H1 (cell line): ENCODE data around the gene CDC42. TPM values are rescaled to one million over a fixed set of nuclear protein-coding genes. Genes with fewer than 3 reads are reported as not detected.

ENCODE experiments used
- CTCF ChIA-PET: fragments of 300-600 bp; sonication (Branson Sonifier 250); formaldehyde crosslinking; loops from one replicate; lab custom pipeline; 2021; ENCODE audit not compliant: partially characterized antibody; lab: Charles Lee
- POLR2A ChIA-PET: fragments of 300-600 bp; sonication (Branson Sonifier 250); formaldehyde crosslinking; loops from one replicate; lab custom pipeline; 2021; ENCODE audit warnings: inconsistent platforms; ENCODE audit not compliant: partially characterized antibody; lab: Charles Lee
- DNase-seq, 2 experiments: peaks; one replicate each; pipeline versions ENCODE4 v3.0.0 to v3.0.0-alpha.2; 2010 to 2022; ENCODE audit warnings: low spot score in 2 of 2, low read depth in 1 of 2, mixed read lengths in 1 of 2
- FAIRE-seq: peaks from 2 replicates; lab custom pipeline; 2011; peaks lifted over from hg19 to GRCh38; lab: Jason Lieb, UNC
- H2AFZ ChIP-seq: 2 replicates; pipeline ENCODE4 v1.8.1; 2012; ENCODE audit warnings: low read length, inconsistent platforms
- H2AK5ac ChIP-seq: 2 replicates; pipeline ENCODE4 v1.6.1; 2013; ENCODE audit warnings: low read depth, low read length
- H2BK120ac ChIP-seq: replicated peaks from 2 replicates; pipeline ENCODE3; 2013; ENCODE audit warnings: low read depth, low read length, inconsistent platforms
- H2BK12ac ChIP-seq: 2 replicates; pipeline ENCODE4 v1.6.1; 2013; ENCODE audit warnings: low read depth, low read length
- H2BK15ac ChIP-seq: 2 replicates; pipeline ENCODE4 v1.6.1; 2013; ENCODE audit warnings: low read length
- H2BK20ac ChIP-seq: 2 replicates; pipeline ENCODE4 v1.6.1; 2013; ENCODE audit warnings: low read length
- H2BK5ac ChIP-seq: 2 replicates; pipeline ENCODE4 v1.6.1; 2013; ENCODE audit warnings: low read depth, low read length
- H3K14ac ChIP-seq: 2 replicates; pipeline ENCODE4 v1.6.1; 2013; ENCODE audit warnings: inconsistent platforms; ENCODE audit not compliant: insufficient read length
- H3K18ac ChIP-seq: 2 replicates; pipeline ENCODE4 v1.6.1; 2013; ENCODE audit warnings: low read length; ENCODE audit errors: extremely low read depth
- H3K23ac ChIP-seq: 2 replicates; pipeline ENCODE4 v1.6.1; 2013; ENCODE audit warnings: inconsistent platforms; ENCODE audit not compliant: insufficient read length
- H3K23me2 ChIP-seq: 2 replicates; pipeline ENCODE4 v1.6.1; 2013; ENCODE audit warnings: low read depth, low read length
- H3K27ac ChIP-seq: 2 replicates; pipeline ENCODE4 v1.6.1; 2011; ENCODE audit warnings: low read depth, low read length, inconsistent platforms
- H3K27me3 ChIP-seq, 4 experiments: replicated peaks in 1 of 4; 1 replicate in 1 of 4; 2 replicates in 3 of 4; pipeline versions ENCODE4 v1.6.1 to v1.8.1; 2011 to 2013; ENCODE audit warnings: low read length in 3 of 4, mild to moderate bottlenecking in 3 of 4, inconsistent platforms in 2 of 4, mixed read lengths in 2 of 4, moderate library complexity in 1 of 4; ENCODE audit not compliant: control insufficient read depth in 3 of 4, insufficient read depth in 3 of 4; ENCODE audit errors: extremely low read depth in 1 of 4
- H3K36me3 ChIP-seq, 4 experiments: 2 replicates each; pipeline versions ENCODE4 v1.6.1 to v1.8.1; 2011 to 2013; ENCODE audit warnings: mild to moderate bottlenecking in 4 of 4, low read length in 3 of 4, moderate library complexity in 2 of 4, control low read depth in 1 of 4, inconsistent platforms in 1 of 4; ENCODE audit not compliant: insufficient read depth in 4 of 4, control insufficient read depth in 2 of 4
- H3K4ac ChIP-seq: replicated peaks from 2 replicates; pipeline ENCODE3; 2013; ENCODE audit warnings: low read length, low read depth, mixed read lengths, inconsistent platforms; ENCODE audit not compliant: insufficient read length
- H3K4me1 ChIP-seq, 4 experiments: replicated peaks in 1 of 4; 1 replicate in 1 of 4; 2 replicates in 3 of 4; pipeline versions ENCODE4 v1.6.1 to v1.8.1; 2011 to 2013; ENCODE audit warnings: low read length in 3 of 4, inconsistent platforms in 2 of 4, mixed read lengths in 1 of 4; ENCODE audit not compliant: insufficient read depth in 4 of 4, control insufficient read depth in 3 of 4
- H3K4me2 ChIP-seq, 2 experiments: 2 replicates each; pipeline versions ENCODE4 v1.6.1 to v1.8.1; 2011 to 2013; ENCODE audit warnings: low read depth in 2 of 2, low read length in 2 of 2, control low read depth in 1 of 2, inconsistent platforms in 1 of 2, mild to moderate bottlenecking in 1 of 2; ENCODE audit not compliant: insufficient read depth in 1 of 2
- H3K4me3 ChIP-seq, 4 experiments: fragments of 200-600, 300-600 bp in 1 of 4; sonication (generic), shearing (Covaris generic), sonication (Bioruptor Twin) in 1 of 4; 2 replicates each; pipeline versions ENCODE4 v1.5.1 to v1.8.1; 2011 to 2016; ENCODE audit warnings: low read length in 4 of 4, low read depth in 3 of 4, control low read depth in 2 of 4, inconsistent platforms in 2 of 4, mild to moderate bottlenecking in 2 of 4, mixed read lengths in 1 of 4, moderate library complexity in 1 of 4; ENCODE audit not compliant: insufficient read depth in 2 of 4; ENCODE audit errors: extremely low read depth in 1 of 4
- H3K56ac ChIP-seq: replicated peaks from 2 replicates; pipeline ENCODE3; 2013; ENCODE audit warnings: low read depth, mild to moderate bottlenecking, mixed read lengths, low read length, inconsistent platforms; ENCODE audit not compliant: insufficient read length
- H3K79me1 ChIP-seq: 2 replicates; pipeline ENCODE4 v1.6.1; 2013; ENCODE audit warnings: low read depth, low read length, control low read depth
- H3K79me2 ChIP-seq, 2 experiments: 2 replicates each; pipeline versions ENCODE4 v1.6.1 to v1.8.1; 2012 to 2013; ENCODE audit warnings: low read length in 2 of 2, mild to moderate bottlenecking in 2 of 2, inconsistent platforms in 1 of 2; ENCODE audit not compliant: insufficient read depth in 2 of 2, control insufficient read depth in 1 of 2
- H3K9ac ChIP-seq, 4 experiments: replicated peaks in 1 of 4; 1 replicate in 1 of 4; 2 replicates in 3 of 4; pipeline versions ENCODE4 v1.6.1 to v1.8.1; 2011 to 2013; ENCODE audit warnings: low read depth in 3 of 4, low read length in 3 of 4, control low read depth in 2 of 4, mild to moderate bottlenecking in 2 of 4, moderate library complexity in 2 of 4, inconsistent platforms in 1 of 4; ENCODE audit errors: extremely low read depth in 1 of 4
- H3K9me3 ChIP-seq, 2 experiments: 2 replicates each; pipeline versions ENCODE4 v1.6.1 to v1.8.1; 2012 to 2013; ENCODE audit warnings: mild to moderate bottlenecking in 2 of 2, moderate library complexity in 2 of 2, control low read depth in 1 of 2, inconsistent platforms in 1 of 2, low read depth in 1 of 2, low read length in 1 of 2, mixed read lengths in 1 of 2; ENCODE audit not compliant: insufficient read depth in 2 of 2
- H4K20me1 ChIP-seq, 2 experiments: replicated peaks in 1 of 2; 2 replicates each; pipeline versions ENCODE3 to v1.8.1; 2011 to 2013; ENCODE audit warnings: inconsistent platforms in 2 of 2, low read length in 2 of 2, mild to moderate bottlenecking in 1 of 2; ENCODE audit not compliant: insufficient read depth in 2 of 2, control insufficient read depth in 1 of 2
- H4K5ac ChIP-seq: 2 replicates; pipeline ENCODE4 v1.6.1; 2013; ENCODE audit warnings: low read length, low read depth, mixed read lengths, inconsistent platforms; ENCODE audit not compliant: insufficient read length
- H4K8ac ChIP-seq: 2 replicates; pipeline ENCODE4 v1.8.0; 2013; ENCODE audit warnings: mild to moderate bottlenecking, moderate library complexity, low read length, inconsistent platforms; ENCODE audit not compliant: insufficient read depth; ENCODE audit errors: extremely low read depth
- H4K91ac ChIP-seq: replicated peaks from 2 replicates; pipeline ENCODE3; 2013; ENCODE audit warnings: low read length, mixed read lengths, inconsistent platforms; ENCODE audit not compliant: insufficient read length
- ATF2 ChIP-seq: IDR thresholded peaks from 2 replicates; pipeline ENCODE4 v1.6.1; 2012; ENCODE audit warnings: low read length, inconsistent platforms
- KDM4A ChIP-seq: IDR thresholded peaks from one replicate; pipeline ENCODE4 v1.7.1; 2012; ENCODE audit warnings: low read depth, mild to moderate bottlenecking, moderate library complexity, low read length, inconsistent platforms; ENCODE audit not compliant: severe bottlenecking
- SP2 ChIP-seq: IDR thresholded peaks from 2 replicates; pipeline ENCODE4 v1.6.1; 2012; ENCODE audit warnings: mild to moderate bottlenecking, low read length, inconsistent platforms
- ZNF274 ChIP-seq: IDR thresholded peaks from 2 replicates; pipeline ENCODE4 v1.7.0; 2012; ENCODE audit warnings: low read length, borderline replicate concordance; ENCODE audit errors: extremely low read depth
- WGBS, 2 experiments: shearing (Covaris generic) in 1 of 2; methylation state at CpG; one replicate each; pipeline versions ENCODE4 v1.1.6 to v1.1.7; 2013 to 2015; ENCODE audit warnings: low lambda C conversion rate in 2 of 2, mixed read lengths in 2 of 2, inconsistent platforms in 1 of 2, low coverage in 1 of 2, missing lambda C conversion rate in 1 of 2; ENCODE audit not compliant: insufficient replicate concordance in 2 of 2, insufficient coverage in 1 of 2, insufficient read length in 1 of 2; ENCODE audit errors: extremely low coverage in 1 of 2, missing lambda C conversion rate in 1 of 2; 5-methylcytosine and 5-hydroxymethylcytosine counted together
- polyA plus RNA-seq, 7 experiments: library from polyadenylated mRNA; depleted of rRNA in 3 of 7; stranded (reverse) in 5 of 7; unstranded in 2 of 7; fragments of >200 nt in 5 of 7; fragments of 200-250 nt in 2 of 7; gene quantifications; 1 replicate in 5 of 7; 2 replicates in 1 of 7; 4 replicates in 1 of 7; pipeline versions ENCODE4 v1.2.1 to v1.2.3, GENCODE V29; 2011 to 2013; ENCODE audit warnings: missing spikeins in 2 of 7, mixed read lengths in 2 of 7
- total RNA-seq: library from RNA; stranded (reverse); fragmentation: NEBNext Ultra II Directional; extraction: Animal tissue kit (Norgen Biotek cat#: 25700); gene quantifications from 2 replicates; pipeline ENCODE4 v1.2.1, GENCODE V29; 2021

The CDC42 gene
- total and polyA plus RNA-seq, 2 of the 8 experiments (the other 6 are each of a cell fraction or from before 2014, with no cell fraction given) = 110 to 179 TPM

GRCh38 chr1:22089134-22089571, 36.6 kb downstream of the CDC42 start:
- TF ChIP-seq ATF2 = no peak
- TF ChIP-seq SP2 = no peak
- TF ChIP-seq KDM4A = no peak
- no peak for TF ChIP-seq ZNF274
- TF ChIP-seq, all 59 proteins: peak for 0
- FAIRE-seq (no peak), DNase-seq (no peak)
- peaks cover 3% of the 10 kb centered on the region for H3K79me1 ChIP-seq
- H3K23ac ChIP-seq = no peak overlapping the region
- H3K18ac ChIP-seq = no peak overlapping the region
- no peak overlapping the region for H4K91ac ChIP-seq
- no peak overlapping the region for H3K9ac ChIP-seq
- no peak overlapping the region for H2BK20ac ChIP-seq
- no peak overlapping the region for H3K14ac ChIP-seq
- no peak overlapping the region for H3K56ac ChIP-seq
- H2BK15ac ChIP-seq = no peak overlapping the region
- WGBS, 2 experiments = 86% methylated on average over 3 of the region's 3 CpGs; no CpG with 5 or more reads in 1 of the 2 experiments
- H3K9me3 ChIP-seq = no peaks in the 10 kb centered on the region
- H3K27me3 ChIP-seq = no peaks in the 10 kb centered on the region
- ChIA-PET POLR2A (interaction anchor here (1.0 kb wide), 1 partner anchor 14 kb away, joined by 3 read pairs; no protein-coding TSS in a partner anchor), CTCF (interaction anchor here (0.9 kb wide), 1 partner anchor 67 kb away, joined by 3 read pairs; no protein-coding TSS in a partner anchor)
- peak overlapping the region in 1 of 2 experiments; percentile 28; a peak in 1 of 4 replicates for H3K4me2 ChIP-seq
- peaks cover 1 to 4% of the 10 kb centered on the region in 2 experiments for H4K20me1 ChIP-seq
- H3K23me2 ChIP-seq = no peaks in the 10 kb centered on the region; the same call in 1 of the 2 replicates
- H3K4me3 ChIP-seq = no peak overlapping the region
- H4K5ac ChIP-seq = no peak overlapping the region
- H2BK120ac ChIP-seq = no peak overlapping the region
- no peak overlapping the region for H3K27ac ChIP-seq
- no peak overlapping the region for H2AFZ ChIP-seq
- H2BK5ac ChIP-seq = 0 out of 2 replicates have a peak overlapping the region, but pooled peaks have one; percentile 13
- peaks cover 4 to 24% (median 18%) of the 10 kb centered on the region in 4 experiments; a peak in 5 of 7 replicates for H3K4me1 ChIP-seq
- peaks cover 0 to 23% (median 3%) of the 10 kb centered on the region in 4 experiments; a peak in 4 of 8 replicates for H3K36me3 ChIP-seq
- H3K4ac ChIP-seq = no peak overlapping the region
- H4K8ac ChIP-seq = no peak overlapping the region
- H2AK5ac ChIP-seq = no peak overlapping the region
- H2BK12ac ChIP-seq = no peak overlapping the region
- peaks cover 3 to 63% of the 10 kb centered on the region in 2 experiments; a peak in 3 of 4 replicates for H3K79me2 ChIP-seq
